GM23338 (cell line): Measurements from ENCODE around the gene AP4B1. TPM values are rescaled to one million over a fixed set of nuclear protein-coding genes. Genes with fewer than 3 reads are reported as not detected.

ENCODE experiments used
- ATAC-seq: fragments of 200-7000 bp; cut with Tn5 transposase; 3 replicates; pipeline ENCODE4 v1.9.1; 2020
- DNase-seq: peaks from one replicate; pipeline ENCODE4 v3.0.0-alpha.2; 2015; ENCODE audit warnings: low spot score
- H2AFZ ChIP-seq: fragments of 200-600 bp; sonication (generic); 2 replicates; pipeline ENCODE4 v1.8.0; 2016; ENCODE audit warnings: antibody characterized with exemption, mild to moderate bottlenecking, moderate library complexity
- H3F3A ChIP-seq: fragments of 200-600 bp; sonication (generic); replicated peaks from 2 replicates; pipeline ENCODE4 v1.8.0; 2017; ENCODE audit warnings: antibody characterized with exemption, mixed run types, low read depth
- H3K27ac ChIP-seq: fragments of 200-600 bp; sonication (generic); 2 replicates; pipeline ENCODE4 v1.6.1; 2016; ENCODE audit warnings: low read depth
- H3K27me3 ChIP-seq: fragments of 200-600 bp; sonication (generic); 2 replicates; pipeline ENCODE4 v1.8.0; 2016; ENCODE audit warnings: mild to moderate bottlenecking, mixed run types, moderate library complexity; ENCODE audit not compliant: insufficient read depth
- H3K36me3 ChIP-seq: fragments of 200-600 bp; sonication (generic); 2 replicates; pipeline ENCODE4 v1.8.0; 2016; ENCODE audit warnings: mild to moderate bottlenecking; ENCODE audit not compliant: insufficient read depth
- H3K4me1 ChIP-seq: fragments of 200-600 bp; sonication (generic); 2 replicates; pipeline ENCODE4 v1.8.0; 2016; ENCODE audit warnings: mild to moderate bottlenecking, moderate library complexity; ENCODE audit not compliant: insufficient read depth
- H3K4me2 ChIP-seq: fragments of 200-600 bp; sonication (generic); 2 replicates; pipeline ENCODE4 v1.7.1; 2017; ENCODE audit warnings: mixed run types
- H3K4me3 ChIP-seq: fragments of 200-600 bp; sonication (generic); 2 replicates; pipeline ENCODE4 v1.6.1; 2016; ENCODE audit warnings: mixed run types
- H3K79me2 ChIP-seq: fragments of 200-600 bp; sonication (generic); replicated peaks from 2 replicates; pipeline ENCODE4 v1.8.0; 2017; ENCODE audit warnings: mild to moderate bottlenecking; ENCODE audit not compliant: insufficient read depth
- H3K9me2 ChIP-seq: fragments of 200-600 bp; sonication (generic); 2 replicates; pipeline ENCODE4 v1.8.0; 2017; ENCODE audit not compliant: insufficient read depth
- H4K20me1 ChIP-seq: fragments of 200-600 bp; sonication (generic); replicated peaks from 2 replicates; pipeline ENCODE4 v1.8.0; 2017; ENCODE audit warnings: mild to moderate bottlenecking; ENCODE audit not compliant: insufficient read depth
- H3K27ac Mint-ChIP-seq: 2 replicates; pipeline ENCODE4 v1.8.0; 2020; ENCODE audit warnings: inconsistent platforms, mild to moderate bottlenecking, moderate library complexity, mixed read lengths
- H3K27me3 Mint-ChIP-seq: 3 replicates; pipeline ENCODE4 v1.8.0; 2022; ENCODE audit warnings: low read depth, mild to moderate bottlenecking, moderate library complexity, mixed read lengths, inconsistent platforms; ENCODE audit not compliant: insufficient read depth, poor library complexity
- H3K36me3 Mint-ChIP-seq: 3 replicates; pipeline ENCODE4 v1.8.0; 2021; ENCODE audit warnings: low read depth, mild to moderate bottlenecking, inconsistent platforms, moderate library complexity, mixed read lengths
- H3K4me1 Mint-ChIP-seq: 3 replicates; pipeline ENCODE4 v1.8.0; 2020; ENCODE audit warnings: mild to moderate bottlenecking, inconsistent platforms, mixed read lengths
- H3K4me3 Mint-ChIP-seq: 3 replicates; pipeline ENCODE4 v1.8.0; 2021; ENCODE audit warnings: moderate library complexity, mild to moderate bottlenecking, inconsistent platforms, mixed read lengths
- H3K9me3 Mint-ChIP-seq: 3 replicates; pipeline ENCODE4 v1.8.0; 2020; ENCODE audit warnings: moderate library complexity, mild to moderate bottlenecking, inconsistent platforms, mixed read lengths
- CREB1 ChIP-seq: fragments of 250-450 bp; sonication (Bioruptor Pico); IDR thresholded peaks from 2 replicates; pipeline ENCODE4 v1.5.0; 2020; ENCODE audit warnings: low read depth, mild to moderate bottlenecking, moderate library complexity
- EZH2 ChIP-seq: fragments of 200-600 bp; sonication (generic); IDR thresholded peaks from one replicate; pipeline ENCODE4 v1.8.0; 2017; ENCODE audit warnings: antibody characterized with exemption, mild to moderate bottlenecking, low read depth; ENCODE audit not compliant: unreplicated experiment
- POLR2AphosphoS5 ChIP-seq: IDR thresholded peaks from 2 replicates; pipeline ENCODE4 v1.6.1; 2016; ENCODE audit warnings: antibody characterized with exemption, low read depth
- STAT1 ChIP-seq: IDR thresholded peaks from one replicate; pipeline ENCODE4 v1.6.1; 2016; ENCODE audit warnings: antibody characterized with exemption; ENCODE audit not compliant: unreplicated experiment
- ZNF331 ChIP-seq: fragments of 250-450 bp; sonication (Bioruptor Pico); IDR thresholded peaks from 2 replicates; pipeline ENCODE4 v1.5.0; 2020; ENCODE audit warnings: low read depth, mild to moderate bottlenecking, moderate library complexity
- polyA plus RNA-seq: library from polyadenylated mRNA; unstranded; fragments of >200 nt; fragmentation: Nextera tagmentation; extraction: Ambion mirVana; gene quantifications from 2 replicates; pipeline ENCODE4 v1.2.1, GENCODE V29; 2016
- total RNA-seq: library from RNA; depleted of rRNA; stranded (reverse); fragments of >200 nt; shearing (Covaris generic); gene quantifications from 2 replicates; pipeline ENCODE4 v1.2.3, GENCODE V29; 2014
- TF ChIP-seq, protein P1 (sequence below): IDR thresholded peaks from one replicate; pipeline ENCODE4 v1.6.1; 2018; ENCODE audit warnings: antibody characterized with exemption; ENCODE audit not compliant: unreplicated experiment
- TF ChIP-seq, protein P2 (sequence below): fragments of 250-450 bp; sonication (Bioruptor Pico); IDR thresholded peaks from 2 replicates; pipeline ENCODE4 v1.5.0; 2020; ENCODE audit warnings: mild to moderate bottlenecking, moderate library complexity
- TF ChIP-seq, protein P3 (sequence below): IDR thresholded peaks from 2 replicates; pipeline ENCODE4 v1.6.1; 2016; ENCODE audit warnings: antibody characterized with exemption

AP4B1 gene
- total and polyA plus RNA-seq, 2 experiments from 2014 or later = 7.5 to 13.4 TPM

DNA sequence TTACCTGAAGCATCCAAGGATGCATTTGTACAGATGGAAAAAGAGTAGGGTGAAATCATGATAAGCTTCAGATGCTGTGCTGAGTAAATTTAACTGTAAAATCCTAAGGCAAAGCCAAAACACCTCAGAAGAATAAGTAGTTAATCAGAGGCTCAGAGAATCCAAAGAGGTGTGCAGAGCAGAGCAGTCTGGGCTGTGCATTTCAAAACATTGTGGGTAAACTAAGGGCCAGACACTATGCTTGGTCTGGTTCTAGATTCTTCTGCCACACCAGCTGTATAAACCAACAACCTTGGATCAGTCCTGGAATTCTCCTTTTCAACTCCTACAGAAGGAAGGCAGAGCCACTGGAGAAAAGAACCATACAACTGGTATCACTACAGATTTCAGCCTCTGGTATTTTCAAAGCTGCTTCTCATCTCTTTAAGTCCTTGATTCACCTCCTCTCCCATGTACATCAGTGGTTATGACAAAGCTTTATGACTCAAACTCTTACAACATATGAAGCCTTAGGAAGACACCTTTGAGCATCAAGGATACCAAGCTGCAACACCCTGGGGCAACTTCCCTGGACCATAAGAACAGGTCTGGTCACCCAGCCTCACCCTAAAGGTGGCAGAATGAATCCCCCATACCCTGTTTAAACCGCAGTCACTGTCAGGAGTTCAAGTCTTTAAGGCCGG, 12.9 kb upstream of the AP4B1 start (continued):
- TF ChIP-seq, protein P1, sequence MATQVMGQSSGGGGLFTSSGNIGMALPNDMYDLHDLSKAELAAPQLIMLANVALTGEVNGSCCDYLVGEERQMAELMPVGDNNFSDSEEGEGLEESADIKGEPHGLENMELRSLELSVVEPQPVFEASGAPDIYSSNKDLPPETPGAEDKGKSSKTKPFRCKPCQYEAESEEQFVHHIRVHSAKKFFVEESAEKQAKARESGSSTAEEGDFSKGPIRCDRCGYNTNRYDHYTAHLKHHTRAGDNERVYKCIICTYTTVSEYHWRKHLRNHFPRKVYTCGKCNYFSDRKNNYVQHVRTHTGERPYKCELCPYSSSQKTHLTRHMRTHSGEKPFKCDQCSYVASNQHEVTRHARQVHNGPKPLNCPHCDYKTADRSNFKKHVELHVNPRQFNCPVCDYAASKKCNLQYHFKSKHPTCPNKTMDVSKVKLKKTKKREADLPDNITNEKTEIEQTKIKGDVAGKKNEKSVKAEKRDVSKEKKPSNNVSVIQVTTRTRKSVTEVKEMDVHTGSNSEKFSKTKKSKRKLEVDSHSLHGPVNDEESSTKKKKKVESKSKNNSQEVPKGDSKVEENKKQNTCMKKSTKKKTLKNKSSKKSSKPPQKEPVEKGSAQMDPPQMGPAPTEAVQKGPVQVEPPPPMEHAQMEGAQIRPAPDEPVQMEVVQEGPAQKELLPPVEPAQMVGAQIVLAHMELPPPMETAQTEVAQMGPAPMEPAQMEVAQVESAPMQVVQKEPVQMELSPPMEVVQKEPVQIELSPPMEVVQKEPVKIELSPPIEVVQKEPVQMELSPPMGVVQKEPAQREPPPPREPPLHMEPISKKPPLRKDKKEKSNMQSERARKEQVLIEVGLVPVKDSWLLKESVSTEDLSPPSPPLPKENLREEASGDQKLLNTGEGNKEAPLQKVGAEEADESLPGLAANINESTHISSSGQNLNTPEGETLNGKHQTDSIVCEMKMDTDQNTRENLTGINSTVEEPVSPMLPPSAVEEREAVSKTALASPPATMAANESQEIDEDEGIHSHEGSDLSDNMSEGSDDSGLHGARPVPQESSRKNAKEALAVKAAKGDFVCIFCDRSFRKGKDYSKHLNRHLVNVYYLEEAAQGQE = no peak

DNA sequence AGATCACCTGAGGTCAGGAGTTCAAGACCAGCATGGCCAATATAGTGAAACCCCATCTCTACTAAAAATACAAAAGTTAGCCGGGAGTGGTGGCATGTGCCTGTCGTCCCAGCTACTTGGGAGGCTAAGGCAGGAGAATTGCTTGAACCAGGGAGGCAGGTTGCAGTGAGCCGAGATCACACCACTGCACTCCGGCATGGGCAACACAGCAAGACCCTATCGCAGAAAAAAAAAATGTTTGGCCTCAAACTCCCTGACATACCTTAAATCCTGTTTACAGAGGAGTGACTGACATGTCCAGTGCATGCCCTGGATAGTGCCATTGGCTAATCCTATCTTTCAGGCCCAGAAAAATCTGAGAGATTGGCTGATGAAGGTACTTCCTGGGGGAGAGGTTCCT, 12.4 kb upstream of the AP4B1 start:
- no peaks in the 10 kb centered on the region for H3F3A ChIP-seq
- Mint-ChIP-seq H3K27me3 (no peaks in the 10 kb centered on the region), H3K4me3 (no peak overlapping the region), H3K4me1 (peaks cover 3% of the 10 kb centered on the region; the same call in 1 of the 3 replicates), H3K9me3 (no peaks in the 10 kb centered on the region), H3K27ac (no peak overlapping the region), H3K36me3 (no peaks in the 10 kb centered on the region)
- no peak overlapping the region for H3K27ac ChIP-seq
- H3K4me3 ChIP-seq = no peak overlapping the region
- H4K20me1 ChIP-seq = no peaks in the 10 kb centered on the region
- H3K9me2 ChIP-seq = peaks cover 3% of the 10 kb centered on the region; the same call in 1 of the 2 replicates
- H3K36me3 ChIP-seq = peaks cover 2% of the 10 kb centered on the region; the same call in 1 of the 2 replicates
- H3K4me1 ChIP-seq = no peaks in the 10 kb centered on the region
- H3K27me3 ChIP-seq = no peaks in the 10 kb centered on the region
- no peaks in the 10 kb centered on the region for H3K79me2 ChIP-seq
- no peak for DNase-seq
- H2AFZ ChIP-seq = no peak overlapping the region
- no peak overlapping the region for H3K4me2 ChIP-seq
- ATAC-seq = no peak
- TF ChIP-seq, protein P2, sequence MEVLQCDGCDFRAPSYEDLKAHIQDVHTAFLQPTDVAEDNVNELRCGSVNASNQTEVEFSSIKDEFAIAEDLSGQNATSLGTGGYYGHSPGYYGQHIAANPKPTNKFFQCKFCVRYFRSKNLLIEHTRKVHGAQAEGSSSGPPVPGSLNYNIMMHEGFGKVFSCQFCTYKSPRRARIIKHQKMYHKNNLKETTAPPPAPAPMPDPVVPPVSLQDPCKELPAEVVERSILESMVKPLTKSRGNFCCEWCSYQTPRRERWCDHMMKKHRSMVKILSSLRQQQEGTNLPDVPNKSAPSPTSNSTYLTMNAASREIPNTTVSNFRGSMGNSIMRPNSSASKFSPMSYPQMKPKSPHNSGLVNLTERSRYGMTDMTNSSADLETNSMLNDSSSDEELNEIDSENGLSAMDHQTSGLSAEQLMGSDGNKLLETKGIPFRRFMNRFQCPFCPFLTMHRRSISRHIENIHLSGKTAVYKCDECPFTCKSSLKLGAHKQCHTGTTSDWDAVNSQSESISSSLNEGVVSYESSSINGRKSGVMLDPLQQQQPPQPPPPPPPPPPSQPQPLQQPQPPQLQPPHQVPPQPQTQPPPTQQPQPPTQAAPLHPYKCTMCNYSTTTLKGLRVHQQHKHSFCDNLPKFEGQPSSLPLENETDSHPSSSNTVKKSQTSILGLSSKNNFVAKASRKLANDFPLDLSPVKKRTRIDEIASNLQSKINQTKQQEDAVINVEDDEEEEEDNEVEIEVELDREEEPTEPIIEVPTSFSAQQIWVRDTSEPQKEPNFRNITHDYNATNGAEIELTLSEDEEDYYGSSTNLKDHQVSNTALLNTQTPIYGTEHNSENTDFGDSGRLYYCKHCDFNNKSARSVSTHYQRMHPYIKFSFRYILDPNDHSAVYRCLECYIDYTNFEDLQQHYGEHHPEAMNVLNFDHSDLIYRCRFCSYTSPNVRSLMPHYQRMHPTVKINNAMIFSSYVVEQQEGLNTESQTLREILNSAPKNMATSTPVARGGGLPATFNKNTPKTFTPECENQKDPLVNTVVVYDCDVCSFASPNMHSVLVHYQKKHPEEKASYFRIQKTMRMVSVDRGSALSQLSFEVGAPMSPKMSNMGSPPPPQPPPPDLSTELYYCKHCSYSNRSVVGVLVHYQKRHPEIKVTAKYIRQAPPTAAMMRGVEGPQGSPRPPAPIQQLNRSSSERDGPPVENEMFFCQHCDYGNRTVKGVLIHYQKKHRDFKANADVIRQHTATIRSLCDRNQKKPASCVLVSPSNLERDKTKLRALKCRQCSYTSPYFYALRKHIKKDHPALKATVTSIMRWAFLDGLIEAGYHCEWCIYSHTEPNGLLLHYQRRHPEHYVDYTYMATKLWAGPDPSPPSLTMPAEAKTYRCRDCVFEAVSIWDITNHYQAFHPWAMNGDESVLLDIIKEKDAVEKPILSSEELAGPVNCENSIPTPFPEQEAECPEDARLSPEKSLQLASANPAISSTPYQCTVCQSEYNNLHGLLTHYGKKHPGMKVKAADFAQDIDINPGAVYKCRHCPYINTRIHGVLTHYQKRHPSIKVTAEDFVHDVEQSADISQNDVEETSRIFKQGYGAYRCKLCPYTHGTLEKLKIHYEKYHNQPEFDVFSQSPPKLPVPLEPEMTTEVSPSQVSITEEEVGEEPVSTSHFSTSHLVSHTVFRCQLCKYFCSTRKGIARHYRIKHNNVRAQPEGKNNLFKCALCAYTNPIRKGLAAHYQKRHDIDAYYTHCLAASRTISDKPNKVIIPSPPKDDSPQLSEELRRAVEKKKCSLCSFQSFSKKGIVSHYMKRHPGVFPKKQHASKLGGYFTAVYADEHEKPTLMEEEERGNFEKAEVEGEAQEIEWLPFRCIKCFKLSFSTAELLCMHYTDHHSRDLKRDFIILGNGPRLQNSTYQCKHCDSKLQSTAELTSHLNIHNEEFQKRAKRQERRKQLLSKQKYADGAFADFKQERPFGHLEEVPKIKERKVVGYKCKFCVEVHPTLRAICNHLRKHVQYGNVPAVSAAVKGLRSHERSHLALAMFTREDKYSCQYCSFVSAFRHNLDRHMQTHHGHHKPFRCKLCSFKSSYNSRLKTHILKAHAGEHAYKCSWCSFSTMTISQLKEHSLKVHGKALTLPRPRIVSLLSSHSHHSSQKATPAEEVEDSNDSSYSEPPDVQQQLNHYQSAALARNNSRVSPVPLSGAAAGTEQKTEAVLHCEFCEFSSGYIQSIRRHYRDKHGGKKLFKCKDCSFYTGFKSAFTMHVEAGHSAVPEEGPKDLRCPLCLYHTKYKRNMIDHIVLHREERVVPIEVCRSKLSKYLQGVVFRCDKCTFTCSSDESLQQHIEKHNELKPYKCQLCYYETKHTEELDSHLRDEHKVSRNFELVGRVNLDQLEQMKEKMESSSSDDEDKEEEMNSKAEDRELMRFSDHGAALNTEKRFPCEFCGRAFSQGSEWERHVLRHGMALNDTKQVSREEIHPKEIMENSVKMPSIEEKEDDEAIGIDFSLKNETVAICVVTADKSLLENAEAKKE (CRISPR knock-in tag) = no peak
- TF ChIP-seq STAT1 (no peak), CREB1 (CRISPR knock-in tag) (no peak), POLR2AphosphoS5 (no peak), EZH2 (no peak), ZNF331 (CRISPR knock-in tag) (no peak)
- TF ChIP-seq, protein P1 = no peak
- TF ChIP-seq, protein P3, sequence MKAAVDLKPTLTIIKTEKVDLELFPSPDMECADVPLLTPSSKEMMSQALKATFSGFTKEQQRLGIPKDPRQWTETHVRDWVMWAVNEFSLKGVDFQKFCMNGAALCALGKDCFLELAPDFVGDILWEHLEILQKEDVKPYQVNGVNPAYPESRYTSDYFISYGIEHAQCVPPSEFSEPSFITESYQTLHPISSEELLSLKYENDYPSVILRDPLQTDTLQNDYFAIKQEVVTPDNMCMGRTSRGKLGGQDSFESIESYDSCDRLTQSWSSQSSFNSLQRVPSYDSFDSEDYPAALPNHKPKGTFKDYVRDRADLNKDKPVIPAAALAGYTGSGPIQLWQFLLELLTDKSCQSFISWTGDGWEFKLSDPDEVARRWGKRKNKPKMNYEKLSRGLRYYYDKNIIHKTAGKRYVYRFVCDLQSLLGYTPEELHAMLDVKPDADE = no peak
